ENCODE measurements around the gene SREBF2. TPM values are rescaled to one million over a fixed set of nuclear protein-coding genes. Genes with fewer than 3 reads are reported as not detected.
"Not testable (repeated sequence)": the region's sequence is repeated elsewhere in the genome, so short reads cannot be mapped to it uniquely, and the experiment has no call there.

The SREBF2 gene
- total RNA-seq, 1 experiment from 2014 or later, result 19.7 TPM

- DNase-seq (ENCODE audit: low read depth in 1 of 2, low spot score in 2 of 2), result no peak
- Histone ChIP-seq H3K9me3 (replicated peaks) (no peaks in the 10 kb centered on the region), H3K4me1 (replicated peaks) (peaks cover 7% of the 10 kb centered on the region), H3K36me3 (no peaks in the 10 kb centered on the region), H3K27me3 (replicated peaks) (no peaks in the 10 kb centered on the region), H3K27ac (no peak overlapping the region), H3K4me3 (no peak overlapping the region)
These were observed 29.8 kb downstream of the SREBF2 start for GRCh38 chr22:41862530-41863266.

- H3K27me3 ChIP-seq (replicated peaks), result no peaks in the 10 kb centered on the region
- DNase-seq (ENCODE audit: low read depth in 1 of 2, low spot score in 2 of 2), result no peak
- H3K4me3 ChIP-seq, result no peak overlapping the region
- H3K27ac ChIP-seq, result no peak overlapping the region
- H3K9me3 ChIP-seq (replicated peaks), result no peaks in the 10 kb centered on the region
- peaks cover 5% of the 10 kb centered on the region; the same call in 1 of the 2 replicates for H3K36me3 ChIP-seq
- peaks cover 7% of the 10 kb centered on the region for H3K4me1 ChIP-seq (replicated peaks)
These were observed 30.6 kb downstream of the SREBF2 start for GRCh38 chr22:41863472-41863871.

- no peak overlapping the region for H3K4me3 ChIP-seq
- H3K9me3 ChIP-seq (replicated peaks), result no peaks in the 10 kb centered on the region
- H3K27me3 ChIP-seq (replicated peaks), result no peaks in the 10 kb centered on the region
- peaks cover 7% of the 10 kb centered on the region for H3K4me1 ChIP-seq (replicated peaks)
- peaks cover 17% of the 10 kb centered on the region for H3K36me3 ChIP-seq
- DNase-seq (ENCODE audit: low read depth in 1 of 2, low spot score in 2 of 2), result no peak
- no peak overlapping the region for H3K27ac ChIP-seq
These were observed 35.7 kb downstream of the SREBF2 start for GRCh38 chr22:41868556-41868955.

GRCh38 chr22:41870081-41870480 is 37.2 kb downstream of the SREBF2 start:
- not testable (repeated sequence) for H3K27ac ChIP-seq; H3K27me3 ChIP-seq (replicated peaks); H3K9me3 ChIP-seq (replicated peaks); DNase-seq (ENCODE audit: low read depth in 1 of 2, low spot score in 2 of 2); H3K4me1 ChIP-seq (replicated peaks); H3K4me3 ChIP-seq
- H3K36me3 ChIP-seq, result peaks cover 24% of the 10 kb centered on the region

- Histone ChIP-seq H3K4me1 (replicated peaks) (no peaks in the 10 kb centered on the region), H3K4me3 (no peak overlapping the region), H3K27me3 (replicated peaks) (no peaks in the 10 kb centered on the region), H3K36me3 (peaks cover 27% of the 10 kb centered on the region), H3K9me3 (replicated peaks) (no peaks in the 10 kb centered on the region), H3K27ac (no peak overlapping the region)
- DNase-seq (ENCODE audit: low read depth in 1 of 2, low spot score in 2 of 2), result no peak
These were observed 37.9 kb downstream of the SREBF2 start for GRCh38 chr22:41870786-41871185.

- Histone ChIP-seq H3K27me3 (replicated peaks) (no peaks in the 10 kb centered on the region), H3K27ac (no peak overlapping the region), H3K4me3 (no peak overlapping the region), H3K9me3 (replicated peaks) (no peaks in the 10 kb centered on the region), H3K36me3 (peaks cover 32% of the 10 kb centered on the region), H3K4me1 (replicated peaks) (no peaks in the 10 kb centered on the region)
- no peak for DNase-seq (ENCODE audit: low read depth in 1 of 2, low spot score in 2 of 2)
These were observed 40.5 kb downstream of the SREBF2 start for GRCh38 chr22:41873391-41873790.

GRCh38 chr22:41874090-41874489 is 41.2 kb downstream of the SREBF2 start:
- H3K27me3 ChIP-seq (replicated peaks), result no peaks in the 10 kb centered on the region
- no peak overlapping the region for H3K4me3 ChIP-seq
- no peaks in the 10 kb centered on the region for H3K9me3 ChIP-seq (replicated peaks)
- H3K4me1 ChIP-seq (replicated peaks), result no peaks in the 10 kb centered on the region
- no peak for DNase-seq (ENCODE audit: low read depth in 1 of 2, low spot score in 2 of 2)
- no peak overlapping the region for H3K27ac ChIP-seq
- H3K36me3 ChIP-seq, result peaks cover 28% of the 10 kb centered on the region

GRCh38 chr22:41875531-41876270 is 42.8 kb downstream of the SREBF2 start:
- DNase-seq (ENCODE audit: low read depth in 1 of 2, low spot score in 2 of 2), result no peak
- Histone ChIP-seq H3K27ac (no peak overlapping the region), H3K36me3 (peaks cover 33% of the 10 kb centered on the region), H3K27me3 (replicated peaks) (no peaks in the 10 kb centered on the region), H3K9me3 (replicated peaks) (no peaks in the 10 kb centered on the region), H3K4me3 (no peak overlapping the region), H3K4me1 (replicated peaks) (no peaks in the 10 kb centered on the region)

- Histone ChIP-seq H3K36me3 (peaks cover 33% of the 10 kb centered on the region), H3K27me3 (replicated peaks) (no peaks in the 10 kb centered on the region), H3K27ac (no peak overlapping the region), H3K4me1 (replicated peaks) (no peaks in the 10 kb centered on the region), H3K9me3 (replicated peaks) (no peaks in the 10 kb centered on the region), H3K4me3 (no peak overlapping the region)
- no peak for DNase-seq (ENCODE audit: low read depth in 1 of 2, low spot score in 2 of 2)
These were observed 43.4 kb downstream of the SREBF2 start for GRCh38 chr22:41876275-41876674.

- H3K4me3 ChIP-seq, result no peak overlapping the region
- H3K36me3 ChIP-seq, result peaks cover 37% of the 10 kb centered on the region
- H3K27me3 ChIP-seq (replicated peaks), result no peaks in the 10 kb centered on the region
- no peaks in the 10 kb centered on the region for H3K4me1 ChIP-seq (replicated peaks)
- DNase-seq (ENCODE audit: low read depth in 1 of 2, low spot score in 2 of 2), result no peak
- no peaks in the 10 kb centered on the region for H3K9me3 ChIP-seq (replicated peaks)
- H3K27ac ChIP-seq, result no peak overlapping the region
These were observed 43.8 kb downstream of the SREBF2 start for GRCh38 chr22:41876675-41877074.

DNA sequence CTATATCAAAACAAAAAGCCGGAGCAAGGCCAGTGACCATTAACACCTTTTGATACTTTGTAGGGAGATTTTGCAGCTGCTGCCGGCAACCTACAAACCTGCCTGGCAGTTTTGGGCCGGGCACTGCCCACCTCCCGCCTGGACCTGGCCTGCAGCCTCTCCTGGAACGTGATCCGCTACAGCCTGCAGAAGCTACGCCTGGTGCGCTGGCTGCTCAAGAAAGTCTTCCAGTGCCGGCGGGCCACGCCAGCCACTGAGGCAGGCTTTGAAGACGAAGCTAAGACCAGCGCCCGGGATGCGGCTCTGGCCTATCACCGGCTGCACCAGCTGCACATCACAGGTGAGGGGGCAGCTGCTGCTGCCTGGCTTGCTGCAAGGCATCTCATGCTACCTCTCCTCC is 47.7 kb downstream of the SREBF2 start:
- H3K9me3 ChIP-seq (replicated peaks), result no peaks in the 10 kb centered on the region
- no peaks in the 10 kb centered on the region for H3K27me3 ChIP-seq (replicated peaks)
- no peak overlapping the region for H3K4me3 ChIP-seq
- H3K27ac ChIP-seq, result no peak overlapping the region
- no peaks in the 10 kb centered on the region for H3K4me1 ChIP-seq (replicated peaks)
- no peak for DNase-seq (ENCODE audit: low read depth in 1 of 2, low spot score in 2 of 2)
- peaks cover 59% of the 10 kb centered on the region for H3K36me3 ChIP-seq

GRCh38 chr22:41883400-41883799 is 50.5 kb downstream of the SREBF2 start:
- DNase-seq (ENCODE audit: low read depth in 1 of 2, low spot score in 2 of 2), result no peak
- Histone ChIP-seq H3K4me1 (replicated peaks) (no peaks in the 10 kb centered on the region), H3K36me3 (peaks cover 69% of the 10 kb centered on the region), H3K27ac (no peak overlapping the region), H3K4me3 (no peak overlapping the region), H3K9me3 (replicated peaks) (no peaks in the 10 kb centered on the region), H3K27me3 (replicated peaks) (no peaks in the 10 kb centered on the region)

- H3K27me3 ChIP-seq (replicated peaks), result no peaks in the 10 kb centered on the region
- H3K9me3 ChIP-seq (replicated peaks), result no peaks in the 10 kb centered on the region
- peaks cover 74% of the 10 kb centered on the region for H3K36me3 ChIP-seq
- no peak for DNase-seq (ENCODE audit: low read depth in 1 of 2, low spot score in 2 of 2)
- no peak overlapping the region for H3K4me3 ChIP-seq
- H3K27ac ChIP-seq, result no peak overlapping the region
- H3K4me1 ChIP-seq (replicated peaks), result no peaks in the 10 kb centered on the region
These were observed 52.2 kb downstream of the SREBF2 start for GRCh38 chr22:41885116-41885515.

DNA sequence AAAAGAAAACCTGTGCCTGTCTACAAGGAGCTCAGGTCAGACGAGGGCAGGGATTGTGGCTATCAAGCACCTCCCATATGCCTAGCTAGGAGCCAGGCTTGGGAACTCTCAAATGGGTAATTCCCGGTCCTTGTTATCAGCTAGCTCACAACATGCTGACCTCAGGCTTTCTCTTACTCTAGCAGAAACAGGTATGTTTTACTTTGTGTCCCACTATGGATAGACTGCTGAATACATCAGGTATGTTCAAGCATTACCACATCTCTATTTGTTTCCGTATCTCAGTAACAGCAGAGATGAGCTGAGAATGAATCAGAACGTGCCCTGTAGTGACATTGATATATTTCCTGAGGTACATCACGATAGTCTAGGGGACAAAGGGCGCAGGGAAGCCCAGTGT is 52.6 kb downstream of the SREBF2 start:
- H3K27me3 ChIP-seq (replicated peaks), result no peaks in the 10 kb centered on the region
- H3K27ac ChIP-seq, result no peak overlapping the region
- H3K36me3 ChIP-seq, result peaks cover 71% of the 10 kb centered on the region
- DNase-seq (ENCODE audit: low read depth in 1 of 2, low spot score in 2 of 2), result no peak
- H3K4me3 ChIP-seq, result no peak overlapping the region
- H3K9me3 ChIP-seq (replicated peaks), result no peaks in the 10 kb centered on the region
- H3K4me1 ChIP-seq (replicated peaks), result no peaks in the 10 kb centered on the region

All from SJSA1 (cell line).